CD4-positive, alpha-beta T cell treated with Interleukin-17A for 4 hours (primary cell): ENCODE results near the gene CTLA4.
"Not testable (repeated sequence)": the region's sequence is repeated elsewhere in the genome, so short reads cannot be mapped to it uniquely, and the experiment has no call there.

ENCODE experiments used
- DNase-seq: peaks from one replicate; pipeline ENCODE4 v3.0.0-alpha.2; 2020; ENCODE audit warnings: mixed read lengths

CTLA4 gene

DNA sequence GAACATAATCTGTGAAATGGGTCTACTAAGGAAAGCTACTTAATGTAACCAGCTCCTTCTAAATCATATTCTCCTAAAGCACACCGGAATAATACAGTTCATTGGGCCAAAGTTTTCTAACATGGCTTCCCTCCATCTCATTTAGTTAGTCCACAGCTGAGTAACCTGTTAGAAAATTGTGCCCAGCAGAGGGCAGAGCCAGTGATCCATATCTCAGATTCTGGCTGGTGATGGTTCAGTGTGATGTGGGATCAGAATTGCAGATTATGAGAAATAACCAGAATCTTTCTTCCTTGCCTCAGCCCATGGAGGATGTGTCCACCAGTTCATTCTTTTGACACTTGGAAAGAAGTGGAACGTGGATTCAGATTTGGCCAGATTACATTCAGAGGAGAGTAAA lies 9.4 kb upstream of the CTLA4 start:
- peak; percentile 52 for DNase-seq

DNA sequence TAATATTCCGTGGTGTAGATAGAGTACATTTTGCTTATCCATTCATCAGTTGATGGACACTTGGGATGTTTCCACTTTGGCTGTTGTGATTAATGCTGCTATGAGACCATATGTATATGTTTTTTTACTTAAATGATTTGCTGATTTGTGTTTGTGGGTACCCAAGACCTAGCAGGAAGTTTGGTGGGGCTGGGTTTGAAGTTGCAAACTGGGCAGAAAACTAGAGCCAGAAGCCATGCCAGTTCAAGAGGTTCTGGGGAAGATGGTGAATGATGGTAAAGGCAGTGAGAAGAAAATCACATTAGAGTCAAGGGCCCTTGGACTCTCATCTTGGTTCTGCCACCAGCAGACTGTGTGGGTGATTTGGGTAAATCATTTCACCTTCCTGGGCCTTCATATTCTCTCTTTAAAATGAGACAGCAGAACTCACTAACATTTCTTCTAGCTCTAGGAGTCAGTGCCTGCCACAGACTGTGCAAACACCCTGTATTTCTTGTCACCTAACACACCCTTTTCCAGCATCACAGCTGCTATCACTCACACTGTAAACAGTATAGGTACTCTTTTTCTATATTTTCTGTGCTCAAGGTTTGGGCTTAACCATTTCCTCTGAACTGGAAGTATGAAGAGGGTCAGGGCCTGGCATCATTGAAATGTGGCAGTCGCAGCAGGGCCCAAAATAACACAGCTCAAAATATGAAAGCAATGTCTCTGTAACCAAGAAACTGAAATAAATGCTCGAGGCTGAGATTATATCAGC lies 8.4 kb upstream of the CTLA4 start:
- DNase-seq = no peak

DNA sequence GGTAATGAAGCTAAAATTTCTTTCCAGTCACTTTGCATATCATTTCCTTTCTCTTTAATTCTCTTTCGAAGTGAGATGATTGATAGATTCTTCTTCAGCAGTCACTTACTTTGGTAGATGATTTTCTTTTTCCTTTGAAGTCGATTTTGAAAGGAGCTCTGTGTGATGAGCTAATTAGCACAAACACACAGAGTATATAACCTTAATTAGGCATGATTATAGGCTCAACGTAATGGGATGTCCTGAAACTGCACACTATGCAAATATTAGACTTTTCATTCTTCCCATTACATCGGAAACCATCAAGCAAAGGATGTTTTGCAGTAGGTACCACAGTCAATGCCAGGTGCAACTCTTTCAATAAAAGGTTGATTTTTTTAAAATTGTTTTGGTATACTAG lies 6.4 kb upstream of the CTLA4 start:
- no peak for DNase-seq

DNA sequence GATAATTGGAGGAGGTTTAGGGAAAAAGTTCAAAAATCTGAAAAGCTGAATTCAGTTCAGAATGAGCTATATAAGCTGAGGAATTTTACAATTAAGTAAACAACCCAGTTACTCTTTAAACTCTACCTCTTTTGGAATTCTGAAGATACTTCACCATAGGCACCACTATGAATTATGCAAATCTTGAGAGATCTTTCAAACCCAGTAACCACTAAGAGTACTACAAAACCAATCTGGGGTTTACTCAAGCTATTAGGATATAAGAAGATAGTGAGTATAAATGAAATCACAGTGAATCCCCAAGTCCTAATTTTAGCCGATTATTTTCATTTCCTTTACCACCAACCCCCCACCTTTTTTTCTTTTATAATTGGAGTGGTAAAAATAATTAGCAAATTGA lies 6.0 kb upstream of the CTLA4 start:
- DNase-seq = no peak

DNA sequence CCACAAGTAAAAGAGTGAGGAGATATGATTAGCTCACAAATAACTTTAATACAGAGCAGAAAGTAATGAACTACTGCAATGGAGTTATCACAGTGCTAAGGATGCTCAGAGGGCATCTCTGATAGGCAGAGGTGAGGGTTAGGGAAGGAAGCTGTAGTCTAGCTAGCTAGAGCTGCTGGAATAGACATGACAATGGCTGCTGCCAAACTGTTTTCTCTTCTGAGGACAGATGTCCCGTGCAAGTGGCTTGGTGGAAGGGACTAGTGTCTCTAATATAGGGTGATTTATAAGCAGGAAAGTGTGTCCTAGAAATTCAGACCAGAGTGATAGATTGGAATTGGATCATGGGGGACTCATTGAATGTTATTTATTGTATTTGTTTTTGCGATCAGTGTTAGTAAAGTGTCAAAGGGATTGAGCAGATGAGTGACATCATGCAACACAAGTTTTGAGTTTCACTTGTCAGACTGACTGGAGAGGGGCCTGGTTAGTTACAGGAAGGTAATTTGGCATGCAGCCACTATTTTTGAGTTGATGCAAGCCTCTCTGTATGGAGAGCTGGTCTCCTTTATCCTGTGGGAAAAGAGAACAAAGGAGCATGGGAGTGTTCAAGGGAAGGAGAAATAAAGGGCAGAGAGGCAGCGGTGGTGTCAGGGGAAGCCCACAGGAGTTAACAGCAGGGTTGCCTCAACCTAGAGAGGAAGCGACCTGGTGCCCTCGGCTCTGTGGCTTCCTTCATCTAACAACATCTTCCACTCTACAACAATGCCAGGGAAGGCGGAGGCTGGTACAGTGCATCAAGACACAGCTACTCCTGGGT lies 1.9 kb downstream of the CTLA4 start:
- DNase-seq = peak; percentile 77

DNA sequence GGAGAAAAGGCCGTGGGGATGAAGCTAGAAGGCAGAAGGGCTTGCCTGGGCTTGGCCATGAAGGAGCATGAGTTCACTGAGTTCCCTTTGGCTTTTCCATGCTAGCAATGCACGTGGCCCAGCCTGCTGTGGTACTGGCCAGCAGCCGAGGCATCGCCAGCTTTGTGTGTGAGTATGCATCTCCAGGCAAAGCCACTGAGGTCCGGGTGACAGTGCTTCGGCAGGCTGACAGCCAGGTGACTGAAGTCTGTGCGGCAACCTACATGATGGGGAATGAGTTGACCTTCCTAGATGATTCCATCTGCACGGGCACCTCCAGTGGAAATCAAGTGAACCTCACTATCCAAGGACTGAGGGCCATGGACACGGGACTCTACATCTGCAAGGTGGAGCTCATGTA lies 2.9 kb downstream of the CTLA4 start:
- DNase-seq = peak; percentile 18

DNA sequence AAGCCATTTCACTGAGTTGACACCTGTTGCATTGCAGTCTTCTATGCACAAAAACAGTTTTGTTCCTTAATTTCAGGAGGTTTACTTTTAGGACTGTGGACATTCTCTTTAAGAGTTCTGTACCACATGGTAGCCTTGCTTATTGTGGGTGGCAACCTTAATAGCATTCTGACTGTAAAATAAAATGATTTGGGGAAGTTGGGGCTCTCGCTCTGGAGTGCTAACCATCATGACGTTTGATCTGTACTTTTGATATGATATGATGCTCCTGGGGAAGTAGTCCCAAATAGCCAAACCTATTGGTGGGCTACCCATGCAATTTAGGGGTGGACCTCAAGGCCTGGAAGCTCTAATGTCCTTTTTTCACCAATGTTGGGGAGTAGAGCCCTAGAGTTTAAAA lies 3.4 kb downstream of the CTLA4 start:
- no peak for DNase-seq

DNA sequence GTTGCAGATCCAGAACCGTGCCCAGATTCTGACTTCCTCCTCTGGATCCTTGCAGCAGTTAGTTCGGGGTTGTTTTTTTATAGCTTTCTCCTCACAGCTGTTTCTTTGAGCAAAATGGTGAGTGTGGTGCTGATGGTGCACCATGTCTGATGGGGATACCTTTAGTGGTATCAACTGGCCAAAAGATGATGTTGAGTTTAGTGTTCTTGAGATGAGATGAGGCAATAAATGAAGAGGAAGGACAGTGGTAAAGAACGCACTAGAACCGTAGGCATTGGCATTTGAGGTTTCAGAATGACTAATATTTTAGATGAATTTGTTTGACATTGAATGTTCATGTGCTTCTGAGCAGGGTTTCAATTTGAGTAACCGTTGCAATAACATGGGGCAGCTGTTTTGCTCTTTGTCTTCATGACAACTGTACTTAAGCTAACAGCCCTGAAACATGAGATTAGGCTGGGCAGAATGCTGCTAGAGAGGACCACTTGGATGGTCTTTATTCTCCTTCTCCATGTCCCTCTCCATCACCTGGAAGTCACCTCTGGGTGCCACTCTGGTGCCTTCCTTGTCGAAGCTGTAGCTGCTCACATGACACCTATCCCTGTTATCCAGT lies 3.9 kb downstream of the CTLA4 start:
- peak; percentile 34 for DNase-seq

DNA sequence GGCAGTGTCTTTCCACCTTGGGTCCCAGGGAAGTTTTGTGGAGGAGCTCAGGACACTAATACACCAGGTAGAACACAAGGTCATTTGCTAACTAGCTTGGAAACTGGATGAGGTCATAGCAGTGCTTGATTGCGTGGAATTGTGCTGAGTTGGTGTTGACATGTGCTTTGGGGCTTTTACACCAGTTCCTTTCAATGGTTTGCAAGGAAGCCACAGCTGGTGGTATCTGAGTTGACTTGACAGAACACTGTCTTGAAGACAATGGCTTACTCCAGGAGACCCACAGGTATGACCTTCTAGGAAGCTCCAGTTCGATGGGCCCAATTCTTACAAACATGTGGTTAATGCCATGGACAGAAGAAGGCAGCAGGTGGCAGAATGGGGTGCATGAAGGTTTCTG lies 5.9 kb downstream of the CTLA4 start:
- DNase-seq = no peak

DNA sequence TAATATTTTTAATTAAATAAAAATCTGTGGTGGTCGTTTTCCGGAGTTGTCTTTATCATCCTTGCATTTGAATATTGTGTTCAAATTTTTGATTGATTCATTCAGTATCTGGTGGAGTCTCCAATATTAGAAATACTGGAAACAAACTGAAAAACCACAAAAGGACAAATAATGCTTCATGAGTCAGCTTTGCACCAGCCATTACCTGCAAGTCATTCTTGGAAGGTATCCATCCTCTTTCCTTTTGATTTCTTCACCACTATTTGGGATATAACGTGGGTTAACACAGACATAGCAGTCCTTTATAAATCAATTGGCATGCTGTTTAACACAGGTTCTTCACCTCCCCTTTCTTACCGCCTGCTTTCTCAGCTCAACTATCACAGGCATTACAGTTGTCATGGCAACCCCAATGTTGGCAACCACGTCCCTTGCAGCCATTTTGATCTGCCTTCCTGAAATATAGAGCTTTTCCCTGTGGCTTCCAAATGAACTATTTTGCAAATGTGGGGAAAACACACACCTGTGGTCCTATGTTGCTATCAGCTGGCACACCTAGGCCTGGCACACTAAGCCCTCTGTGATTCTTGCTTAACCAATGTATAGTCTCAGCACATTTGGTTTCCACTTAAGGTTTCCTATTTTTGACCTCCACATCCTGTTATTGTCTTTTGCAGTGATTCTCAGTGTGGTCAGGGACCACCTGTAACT lies 6.5 kb downstream of the CTLA4 start:
- DNase-seq = no peak

DNA sequence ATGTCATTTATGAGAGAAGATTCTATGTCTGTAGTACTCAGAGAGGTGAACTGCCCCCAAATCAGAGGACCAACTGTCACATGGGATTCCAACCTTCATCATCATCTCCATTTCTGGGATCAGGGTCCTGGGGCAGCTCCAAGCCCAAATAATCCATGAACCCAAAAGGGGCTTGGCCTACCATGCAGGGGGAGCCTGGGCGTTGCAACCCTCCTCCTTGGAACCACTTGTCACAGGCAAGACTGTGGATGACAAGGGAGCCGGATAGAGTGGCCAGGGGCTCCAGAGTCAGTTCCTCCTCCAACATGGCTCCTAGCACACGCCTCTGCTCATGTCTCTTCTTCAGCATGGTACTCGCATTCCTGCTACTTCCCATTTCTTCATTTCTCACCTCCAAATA lies 7.9 kb downstream of the CTLA4 start:
- no peak for DNase-seq

DNA sequence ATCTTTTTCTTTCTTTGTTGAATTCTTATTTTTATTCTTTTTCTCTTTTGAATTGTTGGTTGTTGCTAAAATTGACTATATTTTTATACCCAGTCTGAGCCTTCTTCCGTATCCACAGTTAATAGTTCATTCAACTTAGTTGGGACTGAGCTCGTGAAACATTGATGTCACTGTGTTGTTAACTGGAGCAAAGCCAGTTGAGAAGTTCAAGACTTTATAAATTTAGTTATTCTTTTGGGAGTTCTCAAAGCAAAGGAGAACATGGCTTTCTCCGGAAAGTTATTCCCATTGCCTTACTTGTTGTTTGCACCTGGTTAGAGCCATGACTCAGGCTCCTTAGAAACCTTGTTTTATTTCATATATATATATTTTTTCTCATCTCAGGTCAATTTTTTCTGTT lies 8.8 kb downstream of the CTLA4 start:
- DNase-seq = no peak

DNA sequence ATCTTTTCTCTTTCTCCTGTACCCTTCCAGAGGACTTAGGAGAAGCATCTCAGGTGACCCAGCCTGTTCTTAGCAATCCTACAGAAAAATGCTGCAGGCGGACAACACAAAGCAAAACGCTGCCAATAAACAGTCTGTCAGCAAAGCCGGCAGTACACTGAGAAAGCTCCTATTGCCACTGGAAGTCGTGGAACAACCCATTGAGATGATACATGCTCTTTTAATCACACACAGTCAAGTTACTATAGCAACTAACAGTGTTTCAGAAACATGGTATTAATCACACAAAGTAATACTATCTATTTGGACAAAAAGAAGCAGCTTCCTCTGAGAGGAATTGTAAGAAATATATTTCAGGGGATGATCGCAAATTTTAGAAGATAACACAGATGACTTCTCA lies 10.5 kb downstream of the CTLA4 start:
- no peak for DNase-seq

DNA sequence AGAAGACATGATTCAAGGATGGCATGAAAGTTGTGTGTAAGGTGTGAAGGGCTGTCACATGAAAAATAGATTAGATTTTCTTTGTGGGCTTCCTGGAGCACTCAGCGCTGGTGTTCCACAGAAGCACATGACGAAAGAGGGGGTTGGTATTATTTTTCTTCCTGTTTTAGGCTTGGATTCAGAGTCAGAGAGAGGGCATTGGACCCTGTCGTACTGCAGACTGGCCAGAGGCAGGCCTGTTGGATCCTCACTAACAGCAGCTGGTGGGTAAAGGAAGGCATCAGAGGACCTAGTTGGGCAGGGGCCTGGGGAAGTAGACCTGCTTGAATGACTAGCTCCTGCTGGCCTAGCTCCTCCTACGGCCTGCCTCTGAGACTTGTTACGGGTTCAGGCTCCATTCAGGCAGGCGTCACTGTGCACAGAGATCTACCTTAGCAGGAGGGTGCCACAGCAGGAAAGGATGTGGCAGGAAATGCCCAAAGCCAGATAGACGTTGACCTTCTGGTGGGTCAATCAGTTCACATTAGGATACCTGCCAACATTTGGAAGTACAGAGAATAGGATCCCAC lies 13.1 kb downstream of the CTLA4 start:
- DNase-seq = peak; percentile 6

DNA sequence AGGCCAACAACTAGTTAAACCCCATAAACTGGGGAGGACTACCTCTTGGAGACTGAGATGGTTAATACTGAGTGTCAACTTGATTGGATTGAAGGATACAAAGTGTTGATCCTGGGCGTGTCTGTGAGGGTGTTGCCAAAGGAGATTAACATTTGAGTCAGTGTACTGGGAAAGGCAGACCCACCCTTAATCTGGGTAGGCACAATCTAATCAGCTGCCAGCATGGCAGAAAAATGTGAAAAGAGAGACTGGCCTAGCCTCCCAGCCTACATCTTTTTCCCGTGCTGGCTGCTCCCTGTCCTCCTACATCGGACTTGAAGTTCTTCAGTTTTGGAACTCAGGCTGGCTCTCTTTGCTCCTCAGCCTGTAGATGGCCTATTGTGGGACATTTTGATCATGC lies 13.6 kb downstream of the CTLA4 start:
- not testable (repeated sequence) for DNase-seq

DNA sequence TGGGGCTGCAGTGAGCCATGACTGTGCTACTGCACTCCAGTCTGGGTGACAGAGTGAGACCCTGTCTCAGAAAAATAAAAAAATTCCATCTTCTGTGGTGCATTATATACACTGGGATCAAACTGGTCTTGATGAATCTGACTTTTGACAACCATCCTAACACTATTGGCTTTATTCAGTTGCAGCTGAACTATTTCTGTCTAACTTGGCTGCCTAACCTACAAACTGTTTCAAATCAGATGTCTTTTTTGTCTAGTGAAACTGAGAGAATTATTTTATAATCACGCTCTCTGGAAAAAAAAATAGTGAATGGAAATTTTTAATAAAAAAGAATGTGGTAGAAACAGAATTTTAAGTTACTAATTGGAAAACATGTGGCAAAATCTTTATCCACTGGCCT lies 15.0 kb downstream of the CTLA4 start:
- DNase-seq = no peak

DNA sequence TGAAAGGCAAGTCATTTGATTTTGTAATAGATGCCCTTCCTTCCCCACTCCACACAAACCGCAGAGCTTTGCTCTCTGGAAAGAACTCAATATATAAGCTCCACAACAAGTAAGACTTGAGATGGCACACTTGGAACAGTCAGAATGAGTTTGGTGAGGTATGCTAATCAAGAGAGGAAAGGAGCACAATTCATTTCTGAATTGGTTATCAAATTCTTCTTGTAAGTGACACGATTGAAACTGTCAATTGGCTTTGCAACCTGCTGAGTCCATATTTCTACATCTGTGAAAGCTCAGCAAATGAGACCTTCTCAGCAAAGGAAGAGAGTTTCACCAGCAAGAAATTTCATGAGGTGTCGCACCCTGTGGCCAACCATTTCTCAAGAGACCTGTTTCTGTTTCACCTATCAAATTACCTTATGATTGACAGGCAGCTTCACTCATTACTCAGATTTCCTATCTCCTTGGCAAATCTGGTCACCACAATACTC lies 19.1 kb downstream of the CTLA4 start:
- DNase-seq = no peak

DNA sequence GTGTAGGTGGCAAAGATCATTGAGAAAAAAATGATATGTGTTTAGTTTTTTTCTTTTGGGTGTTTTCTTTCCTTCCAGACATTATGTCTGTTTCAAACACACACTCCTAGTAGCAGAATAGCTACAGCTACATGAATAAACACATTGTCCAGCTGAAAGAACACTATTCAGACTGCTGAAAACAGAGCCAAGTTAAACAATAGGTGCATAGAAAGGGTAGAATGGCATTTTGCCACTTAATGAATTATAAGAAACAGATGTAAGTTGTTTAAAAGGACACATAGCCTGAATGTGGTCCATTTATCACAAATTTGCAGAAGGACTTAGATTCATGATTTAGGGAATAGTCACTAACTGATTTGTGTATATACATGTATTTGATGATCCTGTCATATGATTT lies 20.1 kb downstream of the CTLA4 start:
- DNase-seq = no peak

DNA sequence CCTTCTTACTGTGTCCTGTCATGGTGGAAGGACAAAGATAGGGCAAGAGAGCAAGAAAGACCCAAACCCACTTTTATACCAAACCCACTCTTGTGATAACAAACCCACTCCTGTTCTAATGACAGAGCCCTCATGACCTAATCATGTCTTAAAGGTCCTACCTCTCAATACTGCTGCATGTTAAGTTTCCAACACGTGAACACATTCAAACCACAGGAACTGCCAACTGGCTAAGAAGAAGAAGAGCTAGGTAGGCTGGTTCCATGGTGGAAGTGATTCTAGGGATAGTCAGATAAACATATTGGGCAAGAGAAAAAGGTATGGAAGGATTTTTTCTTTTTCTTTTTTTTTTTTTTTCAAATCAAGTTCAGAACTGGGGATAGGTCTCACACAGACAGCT lies 22.0 kb downstream of the CTLA4 start:
- DNase-seq = no peak

DNA sequence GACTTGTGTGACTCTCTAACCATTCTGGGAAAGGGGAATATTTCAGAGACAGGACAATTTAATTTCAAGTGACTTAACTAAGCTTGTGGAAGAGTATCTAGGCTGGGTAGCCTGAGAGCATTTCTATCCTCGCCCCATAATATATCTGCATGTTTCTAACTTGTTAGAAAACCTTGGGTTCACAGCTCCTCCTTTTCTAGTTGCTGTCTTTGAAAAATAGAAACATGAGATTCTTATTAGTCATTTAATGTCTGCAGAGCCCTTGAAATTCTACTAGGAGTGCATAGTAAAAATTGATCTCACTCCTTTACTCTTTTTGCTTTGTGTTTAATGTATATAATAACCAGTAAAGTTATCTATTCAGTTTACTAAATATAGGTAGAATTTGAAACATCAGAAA lies 22.4 kb downstream of the CTLA4 start:
- no peak for DNase-seq

DNA sequence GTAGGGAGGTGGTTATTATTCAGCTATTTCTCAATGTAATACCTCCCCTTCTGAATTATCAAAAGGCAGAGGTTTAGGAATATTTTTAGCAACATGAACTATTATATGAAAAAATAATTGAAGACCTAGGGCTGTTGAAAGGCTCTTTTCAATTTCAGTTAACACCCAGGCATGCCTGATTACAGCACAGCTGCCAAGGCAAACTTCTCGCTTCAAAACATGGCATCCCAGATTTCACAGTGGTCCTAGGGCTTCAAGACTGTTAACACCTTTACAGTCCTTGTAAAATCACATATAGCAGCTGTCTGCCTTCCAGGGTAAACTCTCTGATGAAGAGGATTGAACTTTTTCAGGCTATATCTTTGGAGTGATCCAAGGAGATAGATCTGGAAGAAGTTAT lies 23.2 kb downstream of the CTLA4 start:
- DNase-seq = no peak

DNA sequence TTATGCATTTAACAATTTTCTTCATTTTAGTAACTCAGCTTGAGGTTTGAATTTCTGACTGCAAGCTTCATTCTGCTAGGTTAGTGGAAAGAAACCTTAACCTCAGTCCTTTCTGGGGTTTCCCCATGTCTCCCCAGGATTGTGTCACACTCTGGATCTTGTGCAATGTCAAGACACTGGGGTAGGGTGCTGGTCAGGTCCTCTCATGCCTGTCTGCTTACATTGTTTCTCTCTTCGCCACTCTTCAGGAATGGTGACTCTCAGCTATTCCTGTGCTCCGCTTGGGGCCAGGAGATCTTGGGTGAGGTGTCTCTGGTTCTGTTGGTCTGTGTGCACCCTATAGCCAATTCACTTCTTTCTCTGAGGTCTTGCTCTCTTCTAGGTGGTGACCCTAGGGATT lies 23.9 kb downstream of the CTLA4 start:
- no peak for DNase-seq

DNA sequence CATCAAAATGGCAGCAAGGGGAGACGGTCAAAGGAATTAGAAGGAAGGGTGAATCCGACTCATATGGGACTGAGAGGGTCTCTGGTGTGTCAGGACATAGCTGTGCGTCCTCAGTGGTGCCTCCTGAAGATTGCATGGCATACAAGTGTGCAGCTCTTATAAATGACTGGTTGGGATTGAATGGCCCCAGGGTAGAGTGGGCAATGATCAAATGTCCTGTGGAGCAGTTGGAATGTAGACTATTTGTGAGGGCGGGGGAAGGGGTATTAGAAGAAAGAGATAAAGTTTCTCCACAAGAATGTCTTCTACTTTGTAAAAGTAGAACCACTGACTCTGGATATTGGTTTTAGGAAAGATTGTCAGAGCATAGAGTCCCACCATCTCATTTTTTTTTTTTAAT lies 24.6 kb downstream of the CTLA4 start:
- no peak for DNase-seq
